IMR-90 (cell line): Measurements from ENCODE around the gene CENPF. TPM values are rescaled to one million over a fixed set of nuclear protein-coding genes. Genes with fewer than 3 reads are reported as not detected.

ENCODE experiments used
- ATAC-seq: fragments of 200-7000 bp; cut with Tn5 transposase; 2 replicates; pipeline ENCODE4 v1.9.1; 2020; ENCODE audit warnings: low read depth, mild to moderate bottlenecking, moderate library complexity
- BruUV-seq: library from RNA; stranded (reverse); fragments of 400-500 nt; replicated peaks from 2 replicates; lab custom pipeline; 2021; lab: Mats Ljungman, UMichigan
- CTCF ChIA-PET: fragments of 300-600 bp; formaldehyde crosslinking; extraction: SDS; loops from one replicate; lab custom pipeline; 2021; ENCODE audit warnings: antibody characterized with exemption; lab: Yijun Ruan, JAX
- POLR2A ChIA-PET: fragments of 300-600 bp; sonication (Branson Sonifier 250); formaldehyde crosslinking; loops from one replicate; lab custom pipeline; 2022; ENCODE audit warnings: antibody characterized with exemption; ENCODE audit not compliant: unreplicated experiment; lab: Charles Lee
- DNase-seq: peaks from one replicate; pipeline ENCODE4 v3.0.0; 2013
- H2AFZ ChIP-seq: replicated peaks from 2 replicates; pipeline ENCODE3; 2013; ENCODE audit warnings: low read length, mild to moderate bottlenecking; ENCODE audit not compliant: poor library complexity
- H2AK5ac ChIP-seq: 2 replicates; pipeline ENCODE4 v1.6.1; 2013; ENCODE audit warnings: low read depth, low read length, inconsistent platforms
- H2AK9ac ChIP-seq: replicated peaks from 2 replicates; pipeline ENCODE3; 2013; ENCODE audit warnings: mild to moderate bottlenecking, low read depth, low read length, moderate library complexity; ENCODE audit not compliant: poor library complexity
- H2BK120ac ChIP-seq: 2 replicates; pipeline ENCODE4 v1.6.1; 2013; ENCODE audit warnings: low read depth, low read length, inconsistent platforms
- H2BK15ac ChIP-seq: 3 replicates; pipeline ENCODE4 v1.6.1; 2013; ENCODE audit warnings: low read depth, low read length, inconsistent platforms
- H2BK20ac ChIP-seq: 2 replicates; pipeline ENCODE4 v1.6.1; 2013; ENCODE audit warnings: low read depth, mild to moderate bottlenecking, inconsistent platforms, low read length, moderate library complexity
- H2BK5ac ChIP-seq: 2 replicates; pipeline ENCODE4 v1.6.1; 2013; ENCODE audit warnings: mild to moderate bottlenecking, low read depth, low read length, inconsistent platforms; ENCODE audit not compliant: poor library complexity, severe bottlenecking
- H3K14ac ChIP-seq: replicated peaks from 2 replicates; pipeline ENCODE4 v1.6.1; 2013; ENCODE audit warnings: low read depth, low read length, inconsistent platforms
- H3K18ac ChIP-seq: 2 replicates; pipeline ENCODE4 v1.6.1; 2013; ENCODE audit warnings: low read depth, low read length, control low read depth
- H3K23ac ChIP-seq: 2 replicates; pipeline ENCODE4 v1.6.1; 2013; ENCODE audit warnings: low read depth, low read length, inconsistent platforms
- H3K27ac ChIP-seq: 2 replicates; pipeline ENCODE4 v1.5.1; 2013; ENCODE audit warnings: mild to moderate bottlenecking, control low read depth, low read length; ENCODE audit not compliant: insufficient read depth
- H3K27me3 ChIP-seq: 2 replicates; pipeline ENCODE4 v1.6.1; 2013; ENCODE audit warnings: low read length; ENCODE audit not compliant: control insufficient read depth, insufficient read depth
- H3K36me3 ChIP-seq: 2 replicates; pipeline ENCODE4 v1.6.1; 2013; ENCODE audit warnings: low read length, mixed read lengths; ENCODE audit not compliant: control insufficient read depth, insufficient read depth
- H3K4ac ChIP-seq: 2 replicates; pipeline ENCODE4 v1.6.1; 2013; ENCODE audit warnings: low read depth, low read length, inconsistent platforms
- H3K4me1 ChIP-seq: 2 replicates; pipeline ENCODE4 v1.6.1; 2013; ENCODE audit warnings: low read length, mixed read lengths; ENCODE audit not compliant: control insufficient read depth, insufficient read depth
- H3K4me2 ChIP-seq: 2 replicates; pipeline ENCODE4 v1.6.1; 2013; ENCODE audit warnings: low read depth, mild to moderate bottlenecking, control low read depth, low read length, moderate library complexity
- H3K4me3 ChIP-seq: 2 replicates; pipeline ENCODE4 v1.5.1; 2013; ENCODE audit warnings: low read depth, mild to moderate bottlenecking, control low read depth, low read length, moderate library complexity; ENCODE audit not compliant: insufficient read depth
- H3K56ac ChIP-seq: 2 replicates; pipeline ENCODE4 v1.6.1; 2013; ENCODE audit warnings: low read length, inconsistent platforms; ENCODE audit not compliant: insufficient read depth; ENCODE audit errors: extremely low read depth
- H3K79me1 ChIP-seq, 2 experiments: 2 replicates each; pipeline ENCODE4 v1.6.1; 2013; ENCODE audit warnings: low read length in 2 of 2, inconsistent platforms in 1 of 2, low read depth in 1 of 2
- H3K9ac ChIP-seq: 2 replicates; pipeline ENCODE4 v1.6.1; 2013; ENCODE audit warnings: low read depth, low read length, control low read depth
- H3K9me1 ChIP-seq: 2 replicates; pipeline ENCODE4 v1.6.1; 2013; ENCODE audit warnings: low read length, inconsistent platforms; ENCODE audit not compliant: insufficient read depth
- H3K9me3 ChIP-seq: 2 replicates; pipeline ENCODE4 v1.6.1; 2013; ENCODE audit warnings: low read length; ENCODE audit not compliant: control insufficient read depth, insufficient read depth
- H4K20me1 ChIP-seq: 2 replicates; pipeline ENCODE4 v1.6.1; 2013; ENCODE audit warnings: low read length, inconsistent platforms; ENCODE audit not compliant: insufficient read depth
- H4K5ac ChIP-seq: 2 replicates; pipeline ENCODE4 v1.6.1; 2013; ENCODE audit warnings: mild to moderate bottlenecking, low read depth, low read length, control low read depth
- H4K8ac ChIP-seq, 2 experiments: 2 replicates each; pipeline ENCODE4 v1.6.1; 2013; ENCODE audit warnings: low read depth in 2 of 2, low read length in 2 of 2, control low read depth in 1 of 2, inconsistent platforms in 1 of 2
- H4K91ac ChIP-seq: 2 replicates; pipeline ENCODE4 v1.6.1; 2013; ENCODE audit warnings: low read depth, low read length, inconsistent platforms; ENCODE audit not compliant: insufficient read depth
- BHLHE40 ChIP-seq: fragments of 150-350 bp; IDR thresholded peaks from 2 replicates; pipeline ENCODE4 v1.6.1; 2016; ENCODE audit warnings: mild to moderate bottlenecking, low read depth, low read length
- CEBPB ChIP-seq: IDR thresholded peaks from 2 replicates; pipeline ENCODE4 v1.6.1; 2012; ENCODE audit warnings: low read depth, low read length, improper control_type of control experiment
- CHD1 ChIP-seq: IDR thresholded peaks from 2 replicates; pipeline ENCODE4 v1.6.1; 2012; ENCODE audit warnings: low read depth, low read length, improper control_type of control experiment
- CTCF ChIP-seq: conservative IDR thresholded peaks from 2 replicates; pipeline ENCODE4 v1.5.1; 2012; ENCODE audit warnings: mild to moderate bottlenecking, low read depth, low read length, improper control_type of control experiment
- ELK1 ChIP-seq: fragments of 150-350 bp; IDR thresholded peaks from 2 replicates; pipeline ENCODE4 v1.6.1; 2016; ENCODE audit warnings: low read depth, mild to moderate bottlenecking, low read length, moderate library complexity, borderline replicate concordance
- FOS ChIP-seq: fragments of 150-350 bp; IDR thresholded peaks from 2 replicates; pipeline ENCODE4 v1.6.1; 2016; ENCODE audit warnings: low read depth, low read length
- MAFK ChIP-seq: IDR thresholded peaks from 2 replicates; pipeline ENCODE4 v1.6.1; 2012; ENCODE audit warnings: low read depth, low read length, improper control_type of control experiment
- MAZ ChIP-seq: IDR thresholded peaks from 2 replicates; pipeline ENCODE4 v1.6.1; 2012; ENCODE audit warnings: low read depth, mild to moderate bottlenecking, low read length, improper control_type of control experiment, moderate library complexity, borderline replicate concordance
- MXI1 ChIP-seq: IDR thresholded peaks from 2 replicates; pipeline ENCODE4 v1.6.1; 2012; ENCODE audit warnings: low read depth, mild to moderate bottlenecking, low read length, moderate library complexity, borderline replicate concordance
- NFE2L2 ChIP-seq: fragments of 150-350 bp; IDR thresholded peaks from 2 replicates; pipeline ENCODE4 v1.6.1; 2016; ENCODE audit warnings: low read depth, mild to moderate bottlenecking, low read length
- POLR2A ChIP-seq: IDR thresholded peaks from 2 replicates; pipeline ENCODE4 v1.6.1; 2012; ENCODE audit warnings: mild to moderate bottlenecking, low read depth, low read length
- RAD21 ChIP-seq: IDR thresholded peaks from 2 replicates; pipeline ENCODE4 v1.6.1; 2012; ENCODE audit warnings: low read length, improper control_type of control experiment
- RCOR1 ChIP-seq: IDR thresholded peaks from 2 replicates; pipeline ENCODE4 v1.6.1; 2012; ENCODE audit warnings: mild to moderate bottlenecking, low read length, improper control_type of control experiment; ENCODE audit not compliant: insufficient replicate concordance
- RFX5 ChIP-seq: IDR thresholded peaks from 2 replicates; pipeline ENCODE4 v1.8.0; 2012; ENCODE audit warnings: low read depth, mild to moderate bottlenecking, low read length, moderate library complexity
- SMC3 ChIP-seq: fragments of 150-350 bp; IDR thresholded peaks from 2 replicates; pipeline ENCODE4 v1.6.1; 2016; ENCODE audit warnings: low read depth, mild to moderate bottlenecking, antibody characterized with exemption, low read length, moderate library complexity
- USF2 ChIP-seq: fragments of 150-350 bp; IDR thresholded peaks from 2 replicates; pipeline ENCODE4 v1.6.1; 2017; ENCODE audit warnings: mild to moderate bottlenecking, antibody characterized with exemption, low read length, low read depth
- dilution Hi-C: fragments of 300-500 bp; cut with HindIII; formaldehyde crosslinking; loops from one replicate; pipeline ENCODE4 v1.14.3; 2018; ENCODE audit warnings: low sequenced_read_pairs; ENCODE audit not compliant: unreplicated experiment
- in situ Hi-C: fragments of 300-500 bp; cut with MboI; formaldehyde crosslinking; loops from 3 replicates; pipeline ENCODE4 v1.14.3; 2019; ENCODE audit warnings: low sequenced_read_pairs, inconsistent platforms, mixed read lengths
- intact Hi-C: fragments of 100-400 bp; cut with micrococcal nuclease; formaldehyde crosslinking; loops from 2 replicates; pipeline ENCODE4 v1.10.0; 2022
- polyA plus RNA-seq, 3 experiments: library from polyadenylated mRNA; depleted of rRNA; stranded (reverse); fragments of >200 nt; gene quantifications; 2 replicates each; pipeline ENCODE4 v1.2.3, GENCODE V29; 2012; ENCODE audit warnings: low replicate concordance in 1 of 3
- total RNA-seq: library from RNA; depleted of rRNA; stranded (reverse); fragments of >200 nt; gene quantifications from 2 replicates; pipeline ENCODE4 v1.2.3, GENCODE V29; 2012

Gene CENPF
- total and polyA plus RNA-seq, 2 of the 4 experiments (the other 2 are of a cell fraction) = 20.9 to 51.8 TPM

- Histone ChIP-seq H3K4me1 (peaks cover 12% of the 10 kb centered on the region), H3K4ac (peak overlapping the region; percentile 18; the same call in 1 of the 2 replicates), H3K4me3 (no peak overlapping the region), H3K56ac (no peak overlapping the region), H3K14ac (no peak overlapping the region; the same call in 1 of the 2 replicates), H2BK5ac (peak overlapping the region; percentile 63), H4K20me1 (no peaks in the 10 kb centered on the region), H3K23ac (no peak overlapping the region), H3K27me3 (no peaks in the 10 kb centered on the region), H4K91ac (no peak overlapping the region), H3K18ac (peak overlapping the region; percentile 60; the same call in 1 of the 2 replicates), H3K4me2 (no peak overlapping the region), H3K9ac (no peak overlapping the region), H2AK9ac (no peak overlapping the region), H3K9me3 (peaks cover 6% of the 10 kb centered on the region), H2AK5ac (0 out of 2 replicates have a peak overlapping the region, but pooled peaks have one; percentile 51), H4K5ac (peak overlapping the region; percentile 10; the same call in 1 of the 2 replicates), H2BK20ac (no peak overlapping the region; the same call in 1 of the 2 replicates), H2BK15ac (peak overlapping the region; percentile 60; the same call in 1 of the 3 replicates), H2BK120ac (peak overlapping the region; percentile 67; the same call in 1 of the 2 replicates), H3K9me1 (peaks cover 3% of the 10 kb centered on the region), H2AFZ (no peak overlapping the region), H3K27ac (no peak overlapping the region), H3K79me1 (peaks cover 0 to 7% of the 10 kb centered on the region in 2 experiments; a peak in 2 of 4 replicates), H3K36me3 (no peaks in the 10 kb centered on the region), H4K8ac (no peak overlapping the region; a peak in 1 of 4 replicates)
- intact Hi-C loops = no loop called here
- POLR2A ChIA-PET = no interaction called here
- ATAC-seq (no peak), DNase-seq (no peak)
- in situ Hi-C loops = no loop called here
- CTCF ChIA-PET = interaction anchor here (0.8 to 2.0 kb wide), 3 partner anchors 14 to 238 kb away, joined by 3 to 8 read pairs (median 4); no protein-coding TSS in a partner anchor
- dilution Hi-C loops = no loop called here
- no TSS peak for BruUV-seq
- no peak for TF ChIP-seq SMC3
- TF ChIP-seq MAZ = no peak
- no peak for TF ChIP-seq MAFK
- no peak for TF ChIP-seq RCOR1
- TF ChIP-seq MXI1 = no peak
- TF ChIP-seq BHLHE40 = no peak
- TF ChIP-seq USF2 = no peak
- no peak for TF ChIP-seq ELK1
- TF ChIP-seq RAD21 = no peak
- no peak for TF ChIP-seq FOS
- no peak for TF ChIP-seq CHD1
- TF ChIP-seq CTCF = no peak
- TF ChIP-seq POLR2A = no peak
- TF ChIP-seq CEBPB = no peak
- no peak for TF ChIP-seq RFX5
- no peak for TF ChIP-seq NFE2L2
These were observed 31.7 kb upstream of the CENPF start for GRCh38 chr1:214571281-214571680.
